NCI-H748 (cell line): ENCODE data around the gene MRTFB.
A peak's percentile ranks its signal among the peaks of the same experiment; 100 is the strongest.
"Not testable (repeated sequence)": the region's sequence is repeated elsewhere in the genome, so short reads cannot be mapped to it uniquely, and the experiment has no call there.

Experiments used
- DNase-seq: peaks from one replicate; lab custom pipeline; 2025; ENCODE audit not compliant: unreplicated experiment; lab: John Stamatoyannopoulos, UW

Gene MRTFB

DNA sequence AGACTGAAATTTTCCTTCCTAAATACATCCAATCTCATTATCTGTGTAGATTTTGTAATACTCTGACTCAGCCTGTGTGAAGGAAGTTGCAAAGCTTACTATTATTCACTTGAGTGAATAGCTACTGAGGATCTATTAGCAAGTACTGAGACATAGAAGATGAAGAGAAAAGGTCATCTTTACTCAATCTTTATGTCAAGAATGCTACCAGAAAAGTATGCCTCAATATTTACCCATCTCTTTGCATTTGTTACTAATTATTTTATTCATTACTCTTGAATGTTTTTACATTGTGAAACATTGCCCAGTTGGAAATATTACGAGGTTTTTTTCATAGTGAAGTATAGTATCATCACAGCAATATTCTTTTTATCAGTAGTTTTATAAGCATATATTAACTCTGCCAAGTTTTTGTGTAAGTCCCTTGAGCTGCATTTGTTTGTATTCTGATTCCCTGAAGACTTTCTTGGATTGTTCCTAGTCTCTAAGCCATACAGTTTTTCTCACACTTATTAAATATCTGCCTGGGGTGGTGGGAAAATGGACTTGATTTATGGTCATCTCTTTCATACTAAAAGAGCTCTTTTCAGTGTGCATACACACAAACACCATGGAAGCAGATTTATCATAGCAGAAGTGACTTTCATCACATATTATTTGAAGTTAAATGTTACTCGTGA, 110.4 kb downstream of the MRTFB start:
- DNase-seq, result no peak

DNA sequence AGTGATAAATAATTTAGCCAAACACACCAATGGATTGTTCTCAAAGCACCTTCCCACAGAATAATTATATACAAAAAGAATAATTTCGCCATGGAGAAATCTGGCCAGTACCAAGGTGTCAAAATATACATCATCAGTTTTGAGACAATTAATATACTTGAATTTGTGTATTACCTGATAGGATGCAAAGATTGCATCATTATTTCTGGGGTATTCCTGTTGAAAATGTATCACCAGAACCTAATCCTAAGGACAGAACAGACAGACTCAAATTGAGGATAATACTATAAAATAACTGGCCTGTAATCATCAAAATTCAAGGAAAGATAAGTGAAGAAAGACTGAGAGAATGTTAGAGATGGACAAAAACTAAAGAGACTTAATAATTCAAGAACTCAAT, 111.9 kb downstream of the MRTFB start:
- DNase-seq, result no peak

DNA sequence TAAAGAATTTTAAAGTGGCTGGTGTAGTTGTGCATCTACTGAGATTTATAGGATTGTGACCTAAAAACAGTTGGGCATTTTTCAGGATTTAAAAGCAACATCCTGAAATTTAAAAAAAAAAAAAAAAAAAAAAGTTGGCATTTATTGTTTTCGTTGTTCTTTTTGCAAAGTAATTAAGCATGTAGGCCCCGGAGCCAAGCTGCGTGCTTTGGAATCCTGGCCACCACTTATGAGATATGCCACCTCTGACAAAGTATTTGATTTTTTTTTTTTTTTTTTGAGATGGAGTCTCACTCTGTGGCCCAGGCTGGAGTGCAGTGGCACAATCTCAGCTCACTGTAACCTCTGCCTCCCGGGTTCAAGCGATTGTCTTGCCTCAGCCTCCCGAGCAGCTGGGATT, 112.8 kb downstream of the MRTFB start:
- DNase-seq, result not testable (repeated sequence)

DNA sequence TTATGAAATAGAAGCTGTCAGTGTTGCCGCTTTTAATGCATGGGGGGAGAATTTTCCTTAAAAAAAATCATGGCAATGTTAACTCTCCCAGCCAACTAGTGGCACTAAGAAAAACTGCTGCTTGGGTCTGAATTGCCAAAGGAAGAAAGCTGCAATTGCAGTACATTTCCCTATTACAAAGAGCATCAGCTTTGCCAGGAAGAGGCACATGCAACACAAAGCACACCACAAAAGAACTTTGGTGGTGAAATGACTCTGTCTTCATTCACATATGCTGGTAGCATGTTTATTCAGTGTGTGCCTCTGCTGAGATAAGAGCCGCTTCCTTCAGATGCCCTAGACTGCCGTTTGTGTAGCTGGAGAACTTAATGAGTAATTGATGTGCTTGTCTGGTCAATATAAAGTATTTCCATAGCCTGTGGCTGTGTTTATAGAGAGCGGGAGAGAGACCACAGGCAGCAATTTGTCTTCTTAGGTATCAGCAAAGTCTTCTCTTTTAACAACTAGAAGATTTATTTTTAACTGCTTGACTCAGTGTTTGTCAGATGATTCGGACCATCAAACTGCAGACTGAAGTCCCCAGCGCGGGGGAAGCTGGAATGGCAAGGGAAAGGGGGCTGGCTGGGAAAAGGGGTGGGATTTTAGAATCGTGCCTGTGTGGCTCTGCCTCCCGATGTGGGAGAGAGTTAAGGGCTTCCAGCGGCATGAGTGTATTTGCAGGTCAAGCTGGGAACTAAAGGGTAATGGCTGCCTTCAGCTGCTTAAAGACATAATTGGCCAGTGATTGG, 115.1 kb downstream of the MRTFB start:
- peak; percentile 89 for DNase-seq

DNA sequence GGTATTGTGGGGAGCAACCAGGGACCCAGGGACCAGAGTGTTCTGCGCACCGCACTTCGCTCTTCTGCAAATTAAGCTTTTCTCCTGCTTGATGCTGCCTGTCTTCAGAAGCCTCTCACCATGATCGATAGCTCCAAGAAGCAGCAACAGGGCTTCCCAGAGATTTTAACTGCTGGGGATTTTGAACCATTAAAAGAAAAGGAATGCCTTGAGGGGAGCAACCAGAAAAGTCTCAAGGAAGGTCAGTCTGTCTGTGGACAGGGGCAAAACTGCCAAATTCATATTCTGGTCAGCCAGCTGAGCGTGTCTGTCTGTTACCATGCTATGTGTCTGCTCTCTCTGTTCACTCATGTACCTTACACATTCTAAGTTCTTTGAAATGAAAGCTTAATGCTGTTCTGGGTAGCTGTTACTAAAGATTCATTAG, 115.7 kb downstream of the MRTFB start:
- DNase-seq, result peak; percentile 51

DNA sequence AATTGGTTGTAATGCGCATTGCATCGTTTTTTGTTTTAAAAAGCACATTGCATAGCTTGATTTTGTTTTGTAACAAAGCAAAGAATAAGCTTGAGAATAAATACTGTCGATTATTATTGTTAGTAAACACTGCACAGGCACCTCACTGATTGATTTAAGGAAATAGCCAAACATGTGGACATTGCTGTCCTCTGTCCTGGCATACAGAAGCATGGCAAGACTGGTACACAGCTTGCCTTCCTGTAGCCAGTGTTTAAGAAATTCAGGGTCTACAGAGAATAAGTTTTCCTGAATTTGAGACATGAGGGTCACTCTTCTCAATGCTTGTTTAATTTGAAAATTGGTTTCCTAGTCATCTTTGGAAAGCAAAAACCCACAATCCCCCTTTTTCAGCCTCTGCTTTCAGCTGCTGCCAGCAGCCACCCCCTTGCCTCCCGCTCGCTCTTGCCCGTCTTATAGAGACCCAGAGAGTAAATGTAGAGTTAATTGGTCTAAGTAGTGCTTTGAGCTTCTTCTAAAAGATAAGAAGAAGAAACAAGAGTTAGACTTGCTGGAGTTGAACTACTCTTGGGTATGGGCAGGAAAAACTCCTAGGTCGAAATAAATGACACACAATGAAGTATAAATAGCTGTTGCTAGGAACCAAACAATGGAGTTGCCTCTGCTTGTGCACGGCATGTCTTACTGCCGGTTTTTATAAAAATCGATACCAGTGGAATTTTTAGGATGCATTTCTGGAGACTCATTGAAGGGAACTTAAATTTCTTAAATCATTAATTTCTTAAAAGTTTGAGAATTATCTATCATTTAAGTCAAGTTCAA, 116.6 kb downstream of the MRTFB start:
- DNase-seq, result peak; percentile 52

DNA sequence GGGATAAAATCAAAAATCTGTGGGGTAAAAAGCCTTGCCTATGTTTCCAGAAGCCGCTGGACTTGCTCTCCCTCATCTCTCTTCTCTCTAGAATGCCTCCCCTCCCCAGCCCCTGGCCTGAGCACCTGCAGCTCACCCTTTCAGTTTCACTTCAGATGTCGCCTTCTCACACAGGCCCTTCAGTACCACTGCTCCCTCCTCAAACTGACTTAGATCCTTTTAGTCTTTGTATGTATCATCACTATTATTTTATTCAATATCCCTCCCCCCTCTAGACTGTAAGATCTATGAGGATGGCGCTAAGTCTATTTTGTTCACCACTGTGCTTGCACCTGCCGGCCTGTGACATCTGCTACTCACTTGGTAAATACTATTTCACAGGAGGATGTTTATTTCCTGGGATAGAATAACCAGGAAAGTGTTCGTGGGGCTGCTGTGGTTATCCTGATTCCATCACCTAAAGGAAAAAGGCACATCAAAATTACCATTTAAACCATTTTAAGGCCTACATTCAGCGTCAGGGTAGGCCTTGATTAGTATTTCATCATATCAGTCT, 122.3 kb downstream of the MRTFB start:
- DNase-seq, result peak; percentile 87

DNA sequence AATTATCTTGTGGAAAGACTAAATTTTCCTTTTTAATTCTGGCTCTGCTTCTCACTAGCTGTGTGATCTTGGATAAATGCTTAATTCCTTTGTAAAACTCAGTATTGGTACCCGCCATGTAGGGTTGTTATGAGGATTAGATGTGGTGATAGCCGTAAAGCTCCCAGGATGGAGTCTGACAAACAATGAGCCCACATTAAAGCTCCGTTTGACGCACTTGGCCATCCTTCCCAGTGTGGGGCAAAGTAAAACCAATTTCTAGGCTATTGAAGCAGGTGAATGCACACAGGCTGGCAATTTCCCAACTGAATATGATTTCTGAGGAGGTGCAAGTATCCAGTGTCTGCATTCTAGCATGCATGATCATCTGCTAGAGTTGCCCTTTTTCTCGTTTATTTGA, 123.6 kb downstream of the MRTFB start:
- peak; percentile 86 for DNase-seq

DNA sequence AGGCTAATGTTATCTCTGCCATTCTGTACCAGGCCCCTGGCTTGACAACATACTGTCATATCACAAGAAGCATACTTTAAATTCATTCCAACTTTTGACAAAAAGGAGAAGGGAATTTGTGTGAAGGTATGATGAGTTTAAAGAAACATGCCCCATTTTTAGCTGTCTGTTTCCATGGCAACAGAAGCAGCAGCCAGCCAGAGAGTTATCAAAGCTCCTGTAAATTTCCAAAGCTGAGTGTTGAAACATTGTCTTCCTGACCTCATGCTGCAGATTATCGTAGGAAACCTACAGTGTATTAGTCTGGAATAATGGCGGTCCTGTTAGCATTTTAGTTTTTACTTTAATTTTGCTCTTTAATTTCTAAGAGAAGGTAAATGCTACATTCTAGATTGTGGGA, 124.9 kb downstream of the MRTFB start:
- DNase-seq, result peak; percentile 41

DNA sequence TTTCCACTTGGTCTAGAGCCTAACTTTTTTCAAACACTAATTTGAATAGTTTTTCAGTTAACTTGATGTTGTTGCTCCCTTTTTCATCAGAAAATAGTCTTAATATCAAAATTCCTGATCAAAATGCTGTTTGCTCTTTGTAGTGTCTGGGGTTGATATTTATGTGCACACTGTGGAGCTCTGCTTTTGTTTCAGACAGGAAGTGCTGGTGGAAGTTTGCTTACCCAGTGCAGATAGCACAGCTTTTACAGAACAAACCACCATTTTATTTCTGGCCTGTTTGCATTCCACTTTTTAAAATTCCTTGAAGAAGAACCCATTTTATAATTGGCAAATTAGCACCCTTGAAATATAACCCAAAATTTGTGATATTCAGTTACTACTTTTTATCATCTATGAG, 125.4 kb downstream of the MRTFB start:
- peak; percentile 62 for DNase-seq

DNA sequence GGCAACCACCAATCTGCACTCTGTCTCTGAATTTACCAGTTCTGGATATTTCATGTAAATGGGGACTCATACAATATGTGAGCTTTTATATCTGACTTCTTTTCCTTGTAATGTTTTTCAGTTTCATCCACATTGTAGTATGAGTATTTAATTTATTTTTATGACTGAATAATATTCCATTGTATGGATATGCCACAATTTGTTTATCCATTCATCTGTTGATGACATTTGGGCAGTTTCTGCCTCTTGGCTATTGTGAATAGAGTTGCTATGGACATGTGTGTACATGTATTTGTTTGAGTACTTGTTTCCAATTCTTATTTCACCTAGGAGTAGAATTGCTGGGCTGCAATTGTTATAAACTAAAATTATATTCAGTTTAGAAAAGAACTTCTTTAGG, 126.9 kb downstream of the MRTFB start:
- DNase-seq, result no peak

DNA sequence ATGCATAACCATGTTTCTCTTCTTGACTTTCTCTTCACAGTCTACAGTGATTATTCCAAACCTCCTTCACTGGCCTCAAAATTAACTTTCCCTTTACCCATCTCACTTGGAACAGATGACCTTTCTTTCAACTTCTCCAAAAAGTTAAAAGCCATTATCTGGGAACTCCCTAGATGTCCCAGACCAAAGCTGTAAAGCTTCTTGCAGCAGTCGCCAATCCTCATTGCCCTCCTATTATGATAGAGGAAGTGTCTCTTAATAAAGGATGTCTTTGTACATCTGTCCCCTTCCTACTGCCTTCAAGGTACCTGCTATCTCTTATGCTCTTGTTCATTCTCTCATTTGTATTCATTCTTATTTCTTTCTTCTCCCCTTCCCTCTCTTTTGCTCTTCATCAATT, 127.5 kb downstream of the MRTFB start:
- no peak for DNase-seq

DNA sequence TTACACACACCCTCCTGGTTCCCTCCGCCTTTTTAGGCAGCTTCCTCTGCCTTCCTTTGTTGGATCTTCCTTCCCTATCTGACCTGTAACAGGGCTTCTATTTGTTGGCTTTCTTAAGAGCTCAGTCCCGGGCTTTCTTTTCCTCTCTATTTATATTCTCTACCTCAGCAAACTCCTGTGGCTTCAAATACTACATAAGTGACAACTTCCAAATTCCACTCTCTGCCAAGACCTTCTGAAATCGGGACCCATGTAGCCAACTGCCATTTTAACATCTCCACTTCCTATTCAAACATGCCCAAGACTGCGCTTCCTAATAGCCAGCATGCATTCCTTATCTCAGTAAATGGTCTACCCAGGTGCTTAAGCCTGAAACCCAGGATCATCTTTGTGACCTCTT, 128.1 kb downstream of the MRTFB start:
- no peak for DNase-seq

DNA sequence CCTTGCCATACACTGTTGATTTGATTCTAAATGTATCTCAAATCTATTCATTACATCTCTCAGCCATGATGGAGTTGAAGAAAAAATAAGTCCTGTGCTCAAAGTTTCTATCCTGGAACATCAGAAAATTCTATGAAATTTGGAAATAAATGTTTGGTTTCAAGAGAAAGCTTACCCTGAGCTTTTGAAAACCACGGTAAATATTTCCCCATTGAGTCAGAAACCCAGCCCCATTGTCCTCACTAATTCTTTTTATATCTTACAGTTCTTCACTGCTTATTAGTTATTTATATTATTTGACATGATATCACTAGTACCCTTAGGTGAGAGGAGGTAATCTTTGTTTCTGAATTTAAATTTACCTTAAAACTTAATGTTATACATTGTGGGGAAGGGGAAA, 128.5 kb downstream of the MRTFB start:
- no peak for DNase-seq

DNA sequence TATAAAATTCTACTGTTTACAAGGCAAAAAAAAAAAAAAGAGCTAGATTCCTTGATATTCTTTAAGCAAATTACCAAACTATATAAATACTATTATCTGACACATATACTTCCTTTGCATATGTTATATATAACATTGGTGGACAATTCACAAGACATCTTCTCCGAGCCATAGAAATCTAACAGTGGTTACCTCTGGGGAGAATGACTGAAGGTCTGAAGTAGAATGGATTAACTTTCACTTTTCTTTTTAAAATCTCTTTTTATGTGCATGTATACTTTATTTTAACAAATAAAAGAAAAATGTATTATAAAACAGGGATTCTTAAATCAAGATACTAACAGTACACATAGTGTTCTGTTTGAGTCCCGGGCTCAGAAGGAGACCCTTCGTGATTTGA, 131.0 kb downstream of the MRTFB start:
- DNase-seq, result no peak

DNA sequence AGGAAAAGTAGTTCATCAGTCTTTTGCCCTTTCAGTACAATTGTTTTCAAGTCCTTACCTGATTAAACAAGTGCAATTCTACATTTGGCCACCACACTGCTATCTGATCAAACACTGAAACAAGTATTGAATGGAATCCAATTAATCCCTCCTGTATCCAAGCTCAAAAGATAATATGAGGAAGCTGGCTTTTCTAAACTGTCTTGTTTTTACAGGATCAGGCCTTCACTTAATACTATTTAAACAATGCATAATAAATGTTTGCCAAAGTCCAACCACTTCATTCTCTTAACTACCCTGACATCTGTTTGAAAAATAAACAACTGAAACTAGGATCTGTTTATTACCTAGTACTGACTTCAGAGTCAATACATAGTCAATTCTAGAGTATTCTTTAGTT, 131.6 kb downstream of the MRTFB start:
- peak; percentile 92 for DNase-seq

DNA sequence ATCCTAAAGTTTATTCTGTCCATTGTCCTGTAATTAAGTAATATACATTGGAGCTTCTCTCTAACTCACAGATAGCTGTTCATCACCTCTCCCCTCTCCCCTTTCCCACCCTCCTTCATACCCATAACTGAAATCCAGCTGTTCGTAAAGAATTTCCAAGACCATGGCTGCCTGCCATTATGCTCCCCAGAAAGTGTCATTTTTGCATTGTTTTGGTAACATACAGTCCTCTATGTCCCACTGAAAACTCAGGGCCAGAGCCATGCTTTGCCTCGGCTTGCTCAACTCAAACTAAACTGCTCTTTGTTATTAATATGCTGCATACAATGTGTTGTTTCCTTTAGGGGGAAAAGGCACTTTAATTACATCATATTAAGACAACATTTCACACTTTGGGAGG, 132.0 kb downstream of the MRTFB start:
- DNase-seq, result peak; percentile 62

DNA sequence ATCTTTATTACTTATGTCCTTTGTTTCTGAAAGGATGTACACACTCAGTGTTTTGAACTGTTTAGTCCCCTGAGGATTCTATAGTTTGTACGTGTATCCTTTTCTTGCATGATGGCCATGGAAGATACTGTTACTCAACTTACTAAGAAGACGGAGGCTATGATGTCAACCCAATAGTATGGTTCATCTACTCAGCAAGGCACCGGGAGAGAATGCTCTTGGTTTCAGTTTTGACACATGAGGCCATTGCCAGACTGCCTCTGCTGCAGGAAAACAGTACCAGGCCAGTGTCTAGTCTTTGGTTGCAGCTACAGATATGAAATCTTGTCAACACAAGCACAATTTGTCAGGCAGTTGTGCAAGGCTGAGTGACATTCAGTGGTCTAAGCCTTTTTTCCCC, 134.5 kb downstream of the MRTFB start:
- no peak for DNase-seq

DNA sequence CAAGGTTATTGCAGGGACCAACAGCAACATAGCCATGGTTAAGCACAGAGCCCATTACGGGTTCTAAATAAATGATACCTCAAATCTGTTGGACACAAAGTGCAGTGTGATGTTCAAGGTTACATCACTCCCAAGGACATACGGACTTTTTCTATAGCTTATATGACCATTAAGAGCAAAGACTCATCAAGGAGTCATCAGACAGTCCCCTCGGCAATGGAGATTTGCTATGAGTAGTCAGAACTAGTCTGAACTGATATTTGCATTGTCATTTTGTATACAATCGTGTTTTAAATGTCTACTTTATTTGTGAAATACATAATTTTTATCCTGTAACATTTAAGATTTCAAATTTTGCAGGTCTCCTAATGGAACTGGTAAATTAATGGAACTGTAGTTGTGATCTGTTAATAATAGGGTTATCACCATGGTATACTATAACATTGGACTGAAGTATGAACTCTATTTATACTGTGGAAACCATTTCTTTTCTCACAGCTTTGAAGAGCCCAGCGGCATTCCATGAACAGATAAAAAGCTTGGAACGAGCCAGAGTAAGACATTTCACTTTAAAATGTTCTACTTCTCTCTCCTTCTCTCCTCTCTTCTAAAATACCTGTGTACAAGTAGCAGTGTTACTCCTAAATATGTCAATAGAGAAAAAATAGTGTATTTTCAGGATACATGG, 140.9 kb downstream of the MRTFB start:
- no peak for DNase-seq

DNA sequence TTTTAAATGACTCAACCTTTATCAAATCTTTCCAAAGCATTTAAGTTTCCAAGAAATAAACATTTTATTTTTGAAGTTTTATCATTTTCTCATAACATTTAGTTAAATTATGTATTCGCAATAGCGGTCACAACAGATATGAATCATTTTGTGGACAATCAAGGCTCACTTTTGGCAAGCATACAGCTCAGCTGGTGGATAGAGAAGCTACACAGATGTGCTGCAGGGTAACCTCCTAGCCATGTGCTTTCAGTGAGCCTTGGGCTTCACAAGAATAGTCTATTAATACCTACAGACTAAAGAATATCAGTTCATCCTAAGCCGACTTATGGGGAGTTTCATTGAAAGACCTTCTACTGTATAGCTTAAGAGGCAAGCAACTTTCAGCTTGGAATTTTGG, 144.8 kb downstream of the MRTFB start:
- no peak for DNase-seq

DNA sequence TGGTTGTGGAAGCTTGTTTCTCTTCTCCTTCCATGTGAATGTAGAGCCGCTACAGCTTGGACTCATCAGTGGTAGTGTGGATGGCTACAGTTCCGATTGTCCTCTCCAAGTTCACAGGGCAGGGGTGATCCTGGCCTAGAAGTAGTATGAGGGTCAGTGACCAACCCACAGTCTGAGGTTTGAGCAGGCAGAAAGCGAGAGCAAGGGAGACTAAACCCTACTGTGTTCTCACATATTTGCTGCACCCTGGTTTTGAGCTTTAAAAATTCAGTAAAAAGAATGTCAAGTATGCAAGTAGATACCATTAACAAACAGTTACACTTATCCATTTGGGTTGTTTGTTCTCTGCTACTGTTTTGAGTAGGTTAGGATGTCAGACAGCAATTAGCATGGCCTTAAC, 148.9 kb downstream of the MRTFB start:
- no peak for DNase-seq
